ENCODE measurements around the gene SRSF9. TPM values are rescaled to one million over a fixed set of nuclear protein-coding genes. Genes with fewer than 3 reads are reported as not detected.
A peak's percentile ranks its signal among the peaks of the same experiment; 100 is the strongest.
"Not testable (repeated sequence)": the region's sequence is repeated elsewhere in the genome, so short reads cannot be mapped to it uniquely, and the experiment has no call there.

The SRSF9 gene, protein sequence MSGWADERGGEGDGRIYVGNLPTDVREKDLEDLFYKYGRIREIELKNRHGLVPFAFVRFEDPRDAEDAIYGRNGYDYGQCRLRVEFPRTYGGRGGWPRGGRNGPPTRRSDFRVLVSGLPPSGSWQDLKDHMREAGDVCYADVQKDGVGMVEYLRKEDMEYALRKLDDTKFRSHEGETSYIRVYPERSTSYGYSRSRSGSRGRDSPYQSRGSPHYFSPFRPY
- 100 to 1,000 TPM; 218 to 221 TPM for total RNA-seq

- peak within 1 kb of the TSS; percentile 86 for H3K27ac Mint-ChIP-seq
- intact Hi-C loops (cut with micrococcal nuclease), result loop anchor here (1.0 to 2.0 kb wide), 6 partner anchors 15 to 153 kb away; partner anchors contain the start of genes COQ5, COX6A1, DYNLL1 and GATC
- no peaks in the 10 kb centered on the region for H3K9me3 Mint-ChIP-seq
- H3K4me3 Mint-ChIP-seq, result peak within 1 kb of the TSS; percentile 94
- peaks cover 14% of the 10 kb centered on the region for H3K36me3 Mint-ChIP-seq
- no peaks in the 10 kb centered on the region for H3K27me3 Mint-ChIP-seq
- DNase-seq, result peak; percentile 98
- ChIA-PET POLR2A (interaction anchor here (0.7 to 2.8 kb wide), 8 partner anchors 10 to 112 kb away, joined by 3 to 13 read pairs (median 4); partner anchors contain the start of genes DYNLL1, GATC, POP5 and TRIAP1), CTCF (interaction anchor here (0.5 to 7.5 kb wide), 22 partner anchors 10 to 168 kb away, joined by 3 to 97 read pairs (median 4); partner anchors contain the start of genes COQ5, COX6A1, DYNLL1 and RNF10)
- peaks cover 34% of the 10 kb centered on the region for H3K4me1 Mint-ChIP-seq (ENCODE audit: low read depth)
Measured at GRCh38 chr12:120469450-120470149, at the start of gene SRSF9. Gene SRSF9, minus strand, starts transcription at chr12:120469748. Its CDS starts 139 bp downstream, at chr12:120469609.

- H3K36me3 Mint-ChIP-seq; H3K4me1 Mint-ChIP-seq (ENCODE audit: low read depth); DNase-seq; POLR2A ChIA-PET; CTCF ChIA-PET; H3K27ac Mint-ChIP-seq; H3K4me3 Mint-ChIP-seq; H3K9me3 Mint-ChIP-seq; H3K27me3 Mint-ChIP-seq; intact Hi-C loops (cut with micrococcal nuclease): not testable (repeated sequence)
Measured at GRCh38 chr12:120519324-120519723, 49.8 kb upstream of the SRSF9 start.

DNA sequence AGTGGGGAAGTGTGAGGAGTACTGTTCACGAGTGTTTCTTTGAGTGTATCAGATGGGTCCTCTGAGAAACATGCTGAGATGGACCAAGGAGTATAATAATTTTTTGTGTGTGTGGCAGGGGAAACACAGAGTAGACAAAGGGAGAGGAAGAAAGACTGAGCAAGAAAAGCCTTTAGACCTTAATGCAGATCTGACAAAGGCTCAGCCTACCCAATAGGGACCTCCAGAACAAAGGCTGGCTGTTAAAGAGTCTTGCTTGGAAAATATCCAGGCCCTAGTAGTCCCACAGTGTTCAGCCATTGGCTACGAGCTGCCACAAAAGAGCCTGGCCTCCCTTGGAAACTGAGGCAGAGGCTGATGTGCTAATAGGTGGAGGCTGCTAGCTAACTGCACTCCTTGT, 45.9 kb upstream of the SRSF9 start:
- POLR2A ChIA-PET, result interaction anchor here (0.7 to 1.4 kb wide), 2 partner anchors 20 to 58 kb away, joined by 3 read pairs; partner anchors contain the start of gene DYNLL1
- Mint-ChIP-seq H3K36me3 (peaks cover 14% of the 10 kb centered on the region), H3K27ac (no peak overlapping the region), H3K9me3 (no peaks in the 10 kb centered on the region), H3K27me3 (no peaks in the 10 kb centered on the region), H3K4me1 (ENCODE audit: low read depth) (no peaks in the 10 kb centered on the region), H3K4me3 (no peak overlapping the region)
- intact Hi-C loops (cut with micrococcal nuclease), result no loop called here
- no peak for DNase-seq
- CTCF ChIA-PET, result no interaction called here

GRCh38 chr12:120514002-120514401, 44.5 kb upstream of the SRSF9 start:
- DNase-seq, result no peak
- intact Hi-C loops (cut with micrococcal nuclease), result no loop called here
- Mint-ChIP-seq H3K9me3 (no peaks in the 10 kb centered on the region), H3K4me3 (no peak overlapping the region), H3K27me3 (no peaks in the 10 kb centered on the region), H3K36me3 (peaks cover 21% of the 10 kb centered on the region), H3K4me1 (ENCODE audit: low read depth) (no peaks in the 10 kb centered on the region), H3K27ac (no peak overlapping the region)
- POLR2A ChIA-PET, result no interaction called here
- CTCF ChIA-PET, result no interaction called here

DNA sequence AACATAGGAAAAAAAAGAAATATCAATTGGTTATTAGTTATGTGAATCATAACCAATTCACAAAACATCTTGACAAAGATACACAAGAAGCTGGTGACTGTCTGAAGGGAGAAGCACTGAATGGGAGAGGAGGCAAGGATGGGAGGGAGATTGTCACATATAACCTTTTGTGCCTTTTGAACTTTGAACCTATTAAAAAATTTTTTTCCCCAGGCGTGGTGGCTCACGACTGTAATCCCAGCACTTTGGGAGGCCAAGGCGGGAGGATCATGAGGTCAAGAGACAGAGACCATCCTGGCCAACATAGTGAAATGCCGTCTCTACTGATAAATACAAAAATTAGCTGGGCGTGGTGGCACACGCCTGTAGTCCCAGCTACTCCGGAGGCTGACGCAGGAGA, 39.0 kb upstream of the SRSF9 start:
- CTCF ChIA-PET, result interaction anchor here (1.3 kb wide), 1 partner anchor 42 kb away, joined by 6 read pairs; no protein-coding TSS in a partner anchor
- peaks cover 22% of the 10 kb centered on the region for H3K36me3 Mint-ChIP-seq
- H3K9me3 Mint-ChIP-seq, result no peaks in the 10 kb centered on the region
- POLR2A ChIA-PET, result no interaction called here
- no peak overlapping the region for H3K4me3 Mint-ChIP-seq
- no peaks in the 10 kb centered on the region for H3K4me1 Mint-ChIP-seq (ENCODE audit: low read depth)
- intact Hi-C loops (cut with micrococcal nuclease), result no loop called here
- H3K27me3 Mint-ChIP-seq, result no peaks in the 10 kb centered on the region
- DNase-seq, result no peak
- H3K27ac Mint-ChIP-seq, result no peak overlapping the region

DNA sequence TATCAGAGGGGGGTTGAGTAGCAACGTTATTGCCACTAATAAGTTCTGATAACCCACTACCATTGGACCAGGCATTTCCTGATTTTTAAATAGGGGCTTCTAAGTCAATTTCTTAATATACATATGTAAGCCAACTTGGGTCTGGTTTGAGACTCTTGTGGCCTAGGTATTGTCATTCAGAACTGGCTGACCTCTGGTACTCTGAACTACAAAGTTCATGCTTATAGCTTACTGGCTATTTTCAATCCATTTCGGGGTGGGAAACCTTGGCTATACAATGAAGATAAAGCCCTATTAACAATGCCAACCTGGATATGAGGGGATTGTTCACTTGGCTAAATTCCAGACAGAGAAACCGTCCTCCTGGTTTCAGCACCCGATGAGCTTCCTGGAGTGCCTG, 35.0 kb upstream of the SRSF9 start:
- Mint-ChIP-seq H3K36me3 (peaks cover 20% of the 10 kb centered on the region), H3K9me3 (no peaks in the 10 kb centered on the region), H3K4me3 (no peak overlapping the region), H3K27me3 (no peaks in the 10 kb centered on the region), H3K27ac (no peak overlapping the region), H3K4me1 (ENCODE audit: low read depth) (no peaks in the 10 kb centered on the region)
- ChIA-PET POLR2A (no interaction called here), CTCF (interaction anchor here (0.8 to 1.2 kb wide), 2 partner anchors 8 to 21 kb away, joined by 3 to 4 read pairs; no protein-coding TSS in a partner anchor)
- no peak for DNase-seq
- intact Hi-C loops (cut with micrococcal nuclease), result no loop called here

DNA sequence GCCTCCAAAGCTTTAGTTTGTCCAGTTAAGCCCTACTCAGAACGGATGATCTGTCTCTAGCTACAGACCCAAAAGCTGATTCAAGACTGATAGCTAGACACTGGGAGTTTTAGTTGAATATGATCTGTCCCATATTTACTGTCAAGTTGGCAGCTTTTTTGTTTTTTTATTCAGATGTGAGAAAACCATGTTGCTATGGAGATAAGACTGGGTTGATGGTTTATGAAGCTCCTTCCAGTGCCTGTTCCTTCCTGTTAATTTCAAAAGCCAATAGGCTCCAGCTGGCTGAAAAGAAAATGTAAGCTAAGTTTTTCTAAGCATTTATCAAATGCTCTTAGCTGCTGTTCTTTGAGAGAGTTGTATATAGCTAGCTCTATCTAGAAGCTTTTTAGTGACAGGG, 31.0 kb upstream of the SRSF9 start:
- no peak for DNase-seq
- H3K9me3 Mint-ChIP-seq, result no peaks in the 10 kb centered on the region
- no peaks in the 10 kb centered on the region for H3K27me3 Mint-ChIP-seq
- ChIA-PET CTCF (interaction anchor here (0.6 to 1.5 kb wide), 4 partner anchors 21 to 564 kb away, joined by 3 read pairs; no protein-coding TSS in a partner anchor), POLR2A (interaction anchor here (0.5 kb wide), 1 partner anchor 272 kb away, joined by 3 read pairs; no protein-coding TSS in a partner anchor)
- H3K4me1 Mint-ChIP-seq (ENCODE audit: low read depth), result peaks cover 16% of the 10 kb centered on the region
- H3K36me3 Mint-ChIP-seq, result peaks cover 28% of the 10 kb centered on the region
- H3K4me3 Mint-ChIP-seq, result no peak overlapping the region
- intact Hi-C loops (cut with micrococcal nuclease), result no loop called here
- H3K27ac Mint-ChIP-seq, result no peak overlapping the region

DNA sequence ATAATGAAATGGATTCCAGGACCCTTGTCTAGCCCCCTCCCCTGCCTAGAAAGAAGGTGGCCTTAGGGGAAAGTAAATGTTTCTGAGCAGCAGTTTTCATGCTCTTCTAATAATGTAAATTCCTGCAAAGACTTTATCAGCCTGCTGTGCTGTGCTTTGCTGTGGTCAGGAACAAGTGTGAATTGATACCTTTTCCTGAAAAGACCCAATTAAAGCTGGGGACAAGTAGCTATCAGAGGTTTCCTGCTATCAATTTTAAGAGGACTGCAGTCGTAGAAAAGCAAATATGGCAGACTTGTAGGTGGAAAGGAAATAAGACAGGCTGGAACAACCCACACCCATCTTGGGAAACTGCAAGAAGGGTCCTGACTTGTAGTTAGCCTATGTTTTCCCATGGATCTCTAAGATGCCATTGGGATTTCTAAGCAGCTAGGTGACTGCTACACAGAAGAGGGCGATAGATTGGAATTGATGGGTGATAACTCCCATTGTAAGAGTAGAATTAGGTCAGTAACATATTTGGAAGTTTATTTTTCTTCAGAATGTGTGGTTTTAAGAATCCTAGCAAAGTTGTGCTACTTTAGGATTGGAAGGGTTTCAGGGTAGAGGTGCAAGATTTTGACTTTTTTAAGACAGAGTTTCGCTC, 29.4 kb upstream of the SRSF9 start:
- Mint-ChIP-seq H3K9me3 (no peaks in the 10 kb centered on the region), H3K36me3 (peaks cover 28% of the 10 kb centered on the region), H3K27me3 (no peaks in the 10 kb centered on the region), H3K4me1 (ENCODE audit: low read depth) (peaks cover 23% of the 10 kb centered on the region), H3K4me3 (no peak overlapping the region), H3K27ac (peak overlapping the region; percentile 40)
- CTCF ChIA-PET, result interaction anchor here (0.6 to 1.5 kb wide), 2 partner anchors 25 to 33 kb away, joined by 3 to 5 read pairs; no protein-coding TSS in a partner anchor
- no peak for DNase-seq
- POLR2A ChIA-PET, result no interaction called here
- intact Hi-C loops (cut with micrococcal nuclease), result no loop called here

GRCh38 chr12:120497524-120498150, 28.1 kb upstream of the SRSF9 start:
- Mint-ChIP-seq H3K4me1 (ENCODE audit: low read depth) (peaks cover 23% of the 10 kb centered on the region), H3K27me3 (no peaks in the 10 kb centered on the region), H3K4me3 (peak overlapping the region; percentile 86), H3K36me3 (peaks cover 21% of the 10 kb centered on the region), H3K27ac (peak overlapping the region; percentile 80), H3K9me3 (no peaks in the 10 kb centered on the region)
- intact Hi-C loops (cut with micrococcal nuclease), result loop anchor here (2.0 kb wide), 2 partner anchors 37 to 59 kb away; partner anchors contain the start of genes COX6A1 and RNF10
- CTCF ChIA-PET, result interaction anchor here (0.5 to 1.6 kb wide), 9 partner anchors 7 to 945 kb away, joined by 3 to 11 read pairs (median 3); partner anchors contain the start of gene SRSF9
- no peak for DNase-seq
- POLR2A ChIA-PET, result interaction anchor here (0.5 to 2.3 kb wide), 5 partner anchors 12 to 1411 kb away, joined by 3 to 13 read pairs (median 4); partner anchors contain the start of genes RNU4-2 and SRSF9

- intact Hi-C loops (cut with micrococcal nuclease), result loop anchor here (1.0 to 2.0 kb wide), 4 partner anchors 27 to 244 kb away; partner anchors contain the start of genes COX6A1, RNF10 and SRSF9
- Mint-ChIP-seq H3K9me3 (no peaks in the 10 kb centered on the region), H3K27ac (peak overlapping the region; percentile 80), H3K4me1 (ENCODE audit: low read depth) (peaks cover 23% of the 10 kb centered on the region), H3K27me3 (no peaks in the 10 kb centered on the region), H3K4me3 (peak overlapping the region; percentile 86), H3K36me3 (peaks cover 21% of the 10 kb centered on the region)
- DNase-seq, result peak; percentile 60
- POLR2A ChIA-PET, result interaction anchor here (0.5 to 2.3 kb wide), 9 partner anchors 13 to 214 kb away, joined by 3 to 13 read pairs (median 3); partner anchors contain the start of genes RNU4-2, SRSF9 and UNC119B
- CTCF ChIA-PET, result interaction anchor here (0.6 to 1.6 kb wide), 12 partner anchors 8 to 946 kb away, joined by 3 to 11 read pairs (median 3); partner anchors contain the start of gene SRSF9
Measured at GRCh38 chr12:120496413-120497340, 27.1 kb upstream of the SRSF9 start.
